A549 (cell line): Measurements from ENCODE around the gene CARMIL1. TPM values are rescaled to one million over a fixed set of nuclear protein-coding genes. Genes with fewer than 3 reads are reported as not detected.
"Not testable (repeated sequence)": the region's sequence is repeated elsewhere in the genome, so short reads cannot be mapped to it uniquely, and the experiment has no call there.

Source experiments
- ATAC-seq, 2 experiments: fragments of 200-7000 bp in 1 of 2; fragments of >200 bp in 1 of 2; cut with Nextera tagmentation in 1 of 2; cut with Tn5 transposase in 1 of 2; 3 replicates each; pipeline versions ENCODE4 v1.8.0 to v1.9.1; 2018 to 2020; ENCODE audit warnings: mild to moderate bottlenecking in 1 of 2, moderate library complexity in 1 of 2
- CTCF ChIA-PET: fragments of 300-600 bp; sonication (Branson Sonifier 250); formaldehyde crosslinking; extraction: SDS; loops from one replicate; lab custom pipeline; 2021; ENCODE audit warnings: antibody characterized with exemption, inconsistent platforms; lab: Yijun Ruan, JAX
- POLR2A ChIA-PET: fragments of 350-600 bp; formaldehyde crosslinking; extraction: SDS; loops from one replicate; lab custom pipeline; 2021; ENCODE audit warnings: antibody characterized with exemption, inconsistent platforms; lab: Yijun Ruan, JAX
- DNase-seq, 2 experiments: peaks; one replicate each; pipeline versions ENCODE4 v3.0.0 to v3.0.0-alpha.2; 2011 to 2016; ENCODE audit warnings: low read depth in 1 of 2, low spot score in 1 of 2
- FAIRE-seq: peaks from 2 replicates; lab custom pipeline; 2011; peaks lifted over from hg19 to GRCh38; lab: Jason Lieb, UNC
- H3K27ac ChIP-seq, 2 experiments: fragments of >200 bp; sonication (Bioruptor Twin); formaldehyde crosslinking; 3 replicates each; pipeline ENCODE4 v1.5.1; 2016 to 2017
- H3K4me1 ChIP-seq: fragments of >200 bp; sonication (Bioruptor Twin); formaldehyde crosslinking; 3 replicates; pipeline ENCODE4 v1.6.1; 2016
- H3K4me2 ChIP-seq: fragments of >200 bp; sonication (Bioruptor Twin); formaldehyde crosslinking; 3 replicates; pipeline ENCODE4 v1.6.1; 2016
- H3K4me3 ChIP-seq: fragments of >200 bp; sonication (Bioruptor Twin); formaldehyde crosslinking; 3 replicates; pipeline ENCODE4 v1.5.1; 2016
- H3K9me3 ChIP-seq: fragments of >200 bp; sonication (Bioruptor Twin); formaldehyde crosslinking; 3 replicates; pipeline ENCODE4 v1.6.1; 2016
- CBX8 ChIP-seq: fragments of 200-600 bp; sonication (generic); IDR thresholded peaks from 2 replicates; pipeline ENCODE4 v1.6.1; 2016
- CEBPB ChIP-seq, 2 experiments: fragments of >200 bp in 1 of 2; sonication (Bioruptor Twin) in 1 of 2; formaldehyde crosslinking in 1 of 2; IDR thresholded peaks; 2 replicates each; pipeline ENCODE4 v1.6.1; 2012 to 2016
- CHD2 ChIP-seq: fragments of 150-350 bp; IDR thresholded peaks from 2 replicates; pipeline ENCODE4 v1.6.1; 2014; ENCODE audit warnings: low read length; ENCODE audit not compliant: partially characterized antibody
- EHF ChIP-seq: fragments of 250-450 bp; sonication (Bioruptor Pico); IDR thresholded peaks from 2 replicates; pipeline ENCODE4 v1.5.0; 2020; ENCODE audit warnings: mild to moderate bottlenecking
- EHMT2 ChIP-seq: fragments of 200-600 bp; sonication (generic); IDR thresholded peaks from 2 replicates; pipeline ENCODE4 v1.6.1; 2016; ENCODE audit warnings: antibody characterized with exemption, low read depth, mild to moderate bottlenecking, moderate library complexity
- EP300 ChIP-seq, 2 experiments: fragments of >200 bp; sonication (Bioruptor Twin); formaldehyde crosslinking; IDR thresholded peaks; 2 replicates in 1 of 2; 3 replicates in 1 of 2; pipeline ENCODE4 v1.6.1; 2016 to 2017
- FOSL2 ChIP-seq, 2 experiments: fragments of 450-650 bp in 1 of 2; fragments of >200 bp in 1 of 2; sonication (Bioruptor Twin) in 1 of 2; formaldehyde crosslinking; IDR thresholded peaks; 2 replicates each; pipeline versions ENCODE4 v1.5.0 to v1.6.1; 2016 to 2020; ENCODE audit warnings: mild to moderate bottlenecking in 1 of 2, moderate library complexity in 1 of 2
- HEYL ChIP-seq: fragments of 250-450 bp; sonication (Bioruptor Pico); IDR thresholded peaks from 2 replicates; pipeline ENCODE4 v1.8.0; 2021; ENCODE audit warnings: mild to moderate bottlenecking, moderate library complexity
- JUNB ChIP-seq: fragments of >200 bp; sonication (Bioruptor Twin); formaldehyde crosslinking; IDR thresholded peaks from 2 replicates; pipeline ENCODE4 v1.6.1; 2016
- KDM1A ChIP-seq: fragments of 200-600 bp; sonication (generic); IDR thresholded peaks from 2 replicates; pipeline ENCODE4 v1.6.1; 2016; ENCODE audit warnings: low read depth, mild to moderate bottlenecking
- POLR2A ChIP-seq: IDR thresholded peaks from 2 replicates; pipeline ENCODE4 v1.6.1; 2012; ENCODE audit warnings: mild to moderate bottlenecking, low read length
- RFX5 ChIP-seq: fragments of 450-650 bp; IDR thresholded peaks from 2 replicates; pipeline ENCODE4 v1.7.1; 2014; ENCODE audit warnings: antibody characterized with exemption, mild to moderate bottlenecking, moderate library complexity
- ZC3H11A ChIP-seq: fragments of 450-650 bp; IDR thresholded peaks from 2 replicates; pipeline ENCODE4 v1.6.1; 2014; ENCODE audit warnings: antibody characterized with exemption, mild to moderate bottlenecking
- whole genome bisulfite sequencing: methylation state at CpG from one replicate; pipeline ENCODE4 v1.1.6; 2017; ENCODE audit errors: missing lambda C conversion rate; 5-methylcytosine and 5-hydroxymethylcytosine counted together
- polyA plus RNA-seq, 4 experiments: library from polyadenylated mRNA; depleted of rRNA in 3 of 4; stranded (reverse); fragments of >200 nt; fragmentation: RNase III in 1 of 4; extraction: RNeasy Plus Mini Kit Qiagen cat#74134 plus additional on column Dnase treatment in 1 of 4; gene quantifications; 2 replicates in 3 of 4; 3 replicates in 1 of 4; pipeline ENCODE4 v1.2.3, GENCODE V29; 2011 to 2017
- TF ChIP-seq, protein P1 (sequence below): IDR thresholded peaks from 2 replicates; pipeline ENCODE4 v1.6.1; 2012; ENCODE audit warnings: low read depth, borderline replicate concordance
- TF ChIP-seq, protein P2 (sequence below): fragments of 250-450 bp; sonication (Bioruptor Pico); IDR thresholded peaks from 2 replicates; pipeline ENCODE4 v1.5.0; 2020; ENCODE audit warnings: low read depth, mild to moderate bottlenecking, moderate library complexity
- TF ChIP-seq, protein P3 (sequence below): fragments of >200 bp; sonication (Bioruptor Twin); formaldehyde crosslinking; IDR thresholded peaks from 3 replicates; pipeline ENCODE4 v1.5.1; 2016

Gene CARMIL1
- polyA plus RNA-seq, 2 of the 4 experiments (the other 2 are of a cell fraction), result 11.5 to 11.8 TPM

DNA sequence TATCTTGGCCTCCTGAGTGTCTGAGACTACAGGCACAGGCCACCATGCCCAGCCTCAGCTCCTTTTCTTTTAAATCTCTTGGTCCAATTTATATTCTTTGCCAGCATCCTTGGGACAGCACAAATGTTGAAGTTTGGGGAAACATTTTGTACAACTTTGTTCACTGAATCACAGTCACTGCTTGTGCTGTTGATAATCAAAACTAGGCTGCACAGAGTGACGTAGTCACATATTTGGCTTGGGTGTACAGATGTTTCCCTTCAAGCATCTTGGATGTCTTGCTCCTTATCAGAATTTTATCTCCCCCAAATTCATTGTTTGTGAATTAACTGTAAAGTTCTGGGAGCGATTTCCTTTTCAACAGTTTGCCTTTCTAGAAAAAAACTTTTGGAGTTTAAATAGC, 17.9 kb downstream of the CARMIL1 start:
- WGBS, result 96% methylated on average over 2 of the region's 2 CpGs
- TF ChIP-seq POLR2A, result no peak
- TF ChIP-seq RFX5, result no peak
- no peak for TF ChIP-seq EP300 (IDR thresholded peaks at IDR 0.05)
- TF ChIP-seq FOSL2 (IDR thresholded peaks at IDR 0.05), result no peak
- no peak for TF ChIP-seq FOSL2 (CRISPR knock-in tag; IDR thresholded peaks at IDR 0.05)
- no peak for FAIRE-seq
- CTCF ChIA-PET, result interaction anchor here (0.6 to 1.9 kb wide), 3 partner anchors 18 to 257 kb away, joined by 3 to 10 read pairs (median 3); partner anchors contain the start of gene CARMIL1
- no peak overlapping the region for H3K27ac ChIP-seq
- peaks cover 11% of the 10 kb centered on the region for H3K4me1 ChIP-seq
- no peak overlapping the region for H3K4me3 ChIP-seq
- DNase-seq, result no peak
- no peak overlapping the region for H3K4me2 ChIP-seq
- POLR2A ChIA-PET, result no interaction called here
- no peaks in the 10 kb centered on the region for H3K9me3 ChIP-seq
- ATAC-seq, result no peak

DNA sequence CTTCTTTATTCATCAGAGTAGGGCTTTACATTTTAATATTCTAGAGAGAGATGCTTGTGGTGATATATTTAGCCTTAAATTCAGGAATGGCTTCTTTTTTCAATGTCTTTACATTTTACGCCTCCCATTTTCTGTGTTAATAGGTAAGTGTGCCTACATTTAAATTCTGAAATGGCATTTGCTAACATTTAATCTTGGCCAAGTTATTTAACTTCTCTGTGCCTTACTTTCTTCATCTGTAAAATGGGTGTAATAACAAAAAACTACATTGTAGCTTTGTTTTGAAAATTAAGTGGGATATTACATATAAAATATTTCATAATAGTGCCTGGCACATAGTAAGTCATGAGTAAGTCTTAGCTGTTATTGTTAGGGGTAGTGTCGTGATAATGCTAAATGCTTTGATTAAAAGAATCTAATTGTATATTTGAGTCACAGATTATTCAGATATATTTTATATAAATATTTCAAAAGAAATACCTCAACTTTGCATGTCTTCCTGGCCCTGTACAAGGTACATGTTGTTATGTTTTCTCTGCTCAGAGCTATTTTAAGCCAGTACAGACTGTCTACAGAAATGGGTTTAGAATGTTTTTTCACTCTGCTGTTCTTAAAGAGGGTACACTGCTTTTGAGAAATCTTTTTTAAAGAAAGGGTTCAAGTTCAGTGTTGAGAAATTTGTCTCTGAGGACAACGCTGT, 18.8 kb downstream of the CARMIL1 start:
- ATAC-seq (no peak), FAIRE-seq (no peak), DNase-seq (no peak)
- no peak overlapping the region for H3K4me3 ChIP-seq
- WGBS, result 92% methylated on average over 3 of the region's 3 CpGs
- no peaks in the 10 kb centered on the region for H3K9me3 ChIP-seq
- ChIA-PET CTCF (no interaction called here), POLR2A (no interaction called here)
- no peak overlapping the region; a peak in 1 of 6 replicates for H3K27ac ChIP-seq
- H3K4me1 ChIP-seq, result peaks cover 21% of the 10 kb centered on the region
- no peak overlapping the region for H3K4me2 ChIP-seq
- no peak for TF ChIP-seq CBX8
- TF ChIP-seq KDM1A, result 0 out of 2 replicates have a peak, but pooled peaks have one; percentile 35
- no peak for TF ChIP-seq ZC3H11A
- TF ChIP-seq, protein P1, sequence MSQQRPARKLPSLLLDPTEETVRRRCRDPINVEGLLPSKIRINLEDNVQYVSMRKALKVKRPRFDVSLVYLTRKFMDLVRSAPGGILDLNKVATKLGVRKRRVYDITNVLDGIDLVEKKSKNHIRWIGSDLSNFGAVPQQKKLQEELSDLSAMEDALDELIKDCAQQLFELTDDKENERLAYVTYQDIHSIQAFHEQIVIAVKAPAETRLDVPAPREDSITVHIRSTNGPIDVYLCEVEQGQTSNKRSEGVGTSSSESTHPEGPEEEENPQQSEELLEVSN, result no peak
- TF ChIP-seq EHMT2, result no peak

DNA sequence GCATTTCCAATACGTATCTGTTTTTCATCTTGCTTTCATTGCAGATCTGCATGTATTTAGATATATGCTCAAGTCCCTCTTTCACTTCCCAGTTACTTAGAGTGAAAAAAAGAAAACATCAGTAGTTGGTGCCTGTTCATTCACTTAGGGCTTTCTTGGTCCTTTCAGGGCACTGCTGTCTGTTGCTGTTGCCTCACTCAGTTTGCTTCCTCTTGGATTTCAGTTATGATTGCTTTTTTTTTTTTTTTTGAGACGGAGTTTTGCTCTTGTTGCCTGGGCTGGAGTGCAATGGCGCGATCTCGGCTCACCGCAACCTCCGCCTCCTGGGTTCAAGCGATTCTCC, 19.3 kb downstream of the CARMIL1 start:
- 98% methylated on average over 8 of the region's 8 CpGs for WGBS
- POLR2A ChIA-PET, CTCF ChIA-PET, DNase-seq, H3K9me3 ChIP-seq, H3K4me2 ChIP-seq, ATAC-seq, FAIRE-seq, H3K27ac ChIP-seq, H3K4me3 ChIP-seq: not testable (repeated sequence)
- peaks cover 26% of the 10 kb centered on the region for H3K4me1 ChIP-seq

DNA sequence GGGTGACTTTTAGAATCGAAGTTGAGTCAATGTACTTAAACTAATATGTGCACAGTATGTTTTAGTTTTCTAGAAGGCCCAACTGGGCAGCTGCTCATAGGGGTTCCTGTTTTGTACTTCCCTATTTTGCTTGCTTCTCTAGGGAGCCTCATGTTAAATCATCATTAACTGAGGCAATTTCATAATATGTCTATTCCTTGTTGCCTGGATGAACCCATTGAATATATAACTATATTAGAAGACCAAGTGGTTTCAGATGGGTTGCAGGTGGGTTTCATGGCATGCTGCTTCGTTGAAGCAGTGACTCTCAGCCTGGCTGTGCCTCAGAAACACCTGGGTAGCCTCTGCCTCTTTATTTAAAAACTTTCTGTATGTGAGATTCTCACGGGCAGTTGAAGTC, 22.2 kb downstream of the CARMIL1 start:
- H3K4me3 ChIP-seq, result no peak overlapping the region
- DNase-seq, result no peak
- H3K27ac ChIP-seq, result peak overlapping the region in 1 of 2 experiments; percentile 4; a peak in 2 of 6 replicates
- peaks cover 39% of the 10 kb centered on the region for H3K4me1 ChIP-seq
- H3K4me2 ChIP-seq, result peak overlapping the region; percentile 73; the same call in 1 of the 3 replicates
- 89% methylated on average over 3 of the region's 3 CpGs for WGBS
- TF ChIP-seq HEYL (CRISPR knock-in tag) (no peak), EHF (no peak), EHMT2 (no peak), CHD2 (no peak), JUNB (no peak), CEBPB (IDR thresholded peaks at IDR 0.05) (no peak), FOSL2 (IDR thresholded peaks at IDR 0.05) (no peak), FOSL2 (CRISPR knock-in tag; IDR thresholded peaks at IDR 0.05) (no peak)
- TF ChIP-seq, protein P2, sequence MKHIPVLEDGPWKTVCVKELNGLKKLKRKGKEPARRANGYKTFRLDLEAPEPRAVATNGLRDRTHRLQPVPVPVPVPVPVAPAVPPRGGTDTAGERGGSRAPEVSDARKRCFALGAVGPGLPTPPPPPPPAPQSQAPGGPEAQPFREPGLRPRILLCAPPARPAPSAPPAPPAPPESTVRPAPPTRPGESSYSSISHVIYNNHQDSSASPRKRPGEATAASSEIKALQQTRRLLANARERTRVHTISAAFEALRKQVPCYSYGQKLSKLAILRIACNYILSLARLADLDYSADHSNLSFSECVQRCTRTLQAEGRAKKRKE (CRISPR knock-in tag), result no peak
- TF ChIP-seq, protein P3, sequence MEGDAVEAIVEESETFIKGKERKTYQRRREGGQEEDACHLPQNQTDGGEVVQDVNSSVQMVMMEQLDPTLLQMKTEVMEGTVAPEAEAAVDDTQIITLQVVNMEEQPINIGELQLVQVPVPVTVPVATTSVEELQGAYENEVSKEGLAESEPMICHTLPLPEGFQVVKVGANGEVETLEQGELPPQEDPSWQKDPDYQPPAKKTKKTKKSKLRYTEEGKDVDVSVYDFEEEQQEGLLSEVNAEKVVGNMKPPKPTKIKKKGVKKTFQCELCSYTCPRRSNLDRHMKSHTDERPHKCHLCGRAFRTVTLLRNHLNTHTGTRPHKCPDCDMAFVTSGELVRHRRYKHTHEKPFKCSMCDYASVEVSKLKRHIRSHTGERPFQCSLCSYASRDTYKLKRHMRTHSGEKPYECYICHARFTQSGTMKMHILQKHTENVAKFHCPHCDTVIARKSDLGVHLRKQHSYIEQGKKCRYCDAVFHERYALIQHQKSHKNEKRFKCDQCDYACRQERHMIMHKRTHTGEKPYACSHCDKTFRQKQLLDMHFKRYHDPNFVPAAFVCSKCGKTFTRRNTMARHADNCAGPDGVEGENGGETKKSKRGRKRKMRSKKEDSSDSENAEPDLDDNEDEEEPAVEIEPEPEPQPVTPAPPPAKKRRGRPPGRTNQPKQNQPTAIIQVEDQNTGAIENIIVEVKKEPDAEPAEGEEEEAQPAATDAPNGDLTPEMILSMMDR, result no peak
- TF ChIP-seq, all 56 proteins: peak for 0
- H3K9me3 ChIP-seq, result no peaks in the 10 kb centered on the region
- ATAC-seq (no peak), FAIRE-seq (no peak)
- POLR2A ChIA-PET, result interaction anchor here (1.3 kb wide), 1 partner anchor 21 kb away, joined by 3 read pairs; no protein-coding TSS in a partner anchor
- CTCF ChIA-PET, result interaction anchor here (0.6 to 1.5 kb wide), 3 partner anchors 8 to 63 kb away, joined by 3 to 5 read pairs (median 3); no protein-coding TSS in a partner anchor
